MM.1S (cell line): ENCODE data around the gene PTPRR.
A peak's percentile ranks its signal among the peaks of the same experiment; 100 is the strongest.

Experiments
- DNase-seq: peaks from one replicate; pipeline ENCODE4 v3.0.0-alpha.2; 2015
- H2AFZ ChIP-seq: fragments of 300-600 bp; sonication (generic); 2 replicates; pipeline ENCODE4 v1.6.0; 2016; ENCODE audit warnings: antibody characterized with exemption, low read length
- H3F3A ChIP-seq: fragments of 300-600 bp; sonication (generic); 2 replicates; pipeline ENCODE4 v1.6.1; 2016; ENCODE audit warnings: mild to moderate bottlenecking, antibody characterized with exemption, low read length, moderate library complexity, mixed read lengths; ENCODE audit not compliant: insufficient read depth
- H3K27ac ChIP-seq: fragments of 300-600 bp; sonication (generic); 2 replicates; pipeline ENCODE4 v1.5.1; 2016; ENCODE audit warnings: mild to moderate bottlenecking, low read length
- H3K27me3 ChIP-seq: fragments of 300-600 bp; sonication (generic); replicated peaks from 2 replicates; pipeline ENCODE4 v1.6.0; 2016; ENCODE audit warnings: low read length; ENCODE audit not compliant: insufficient read depth
- H3K36me3 ChIP-seq: fragments of 300-600 bp; sonication (generic); replicated peaks from 2 replicates; pipeline ENCODE4 v1.6.1; 2016; ENCODE audit warnings: mild to moderate bottlenecking, low read length, mixed read lengths; ENCODE audit not compliant: insufficient read depth
- H3K4me1 ChIP-seq: fragments of 300-600 bp; sonication (generic); 2 replicates; pipeline ENCODE4 v1.6.1; 2016; ENCODE audit warnings: low read length, mixed read lengths
- H3K4me2 ChIP-seq: fragments of 300-600 bp; sonication (generic); 2 replicates; pipeline ENCODE4 v1.6.0; 2016; ENCODE audit warnings: low read depth, low read length
- H3K4me3 ChIP-seq: fragments of 300-600 bp; sonication (generic); 2 replicates; pipeline ENCODE4 v1.5.1; 2016; ENCODE audit warnings: low read length, mixed read lengths
- H3K79me2 ChIP-seq: fragments of 300-600 bp; sonication (generic); 2 replicates; pipeline ENCODE4 v1.6.1; 2016; ENCODE audit warnings: mixed run types, low read length, mixed read lengths
- H3K9ac ChIP-seq: fragments of 300-600 bp; sonication (generic); 2 replicates; pipeline ENCODE4 v1.6.1; 2016; ENCODE audit warnings: low read length, mixed read lengths
- H3K9me2 ChIP-seq: fragments of 300-600 bp; sonication (generic); replicated peaks from 2 replicates; pipeline ENCODE4 v1.6.1; 2016; ENCODE audit warnings: mild to moderate bottlenecking, low read length, mixed read lengths; ENCODE audit not compliant: insufficient read depth
- H3K9me3 ChIP-seq: fragments of 300-600 bp; sonication (generic); replicated peaks from 2 replicates; pipeline ENCODE4 v1.6.1; 2016; ENCODE audit warnings: mild to moderate bottlenecking, low read length, mixed read lengths; ENCODE audit not compliant: insufficient read depth
- H4K20me1 ChIP-seq: fragments of 300-600 bp; sonication (generic); 2 replicates; pipeline ENCODE4 v1.6.1; 2016; ENCODE audit warnings: mild to moderate bottlenecking, low read length, moderate library complexity, mixed read lengths; ENCODE audit not compliant: insufficient read depth
- EZH2 ChIP-seq: fragments of 300-600 bp; sonication (generic); optimal IDR thresholded peaks from 2 replicates; pipeline ENCODE3; 2017; ENCODE audit warnings: low read depth, mild to moderate bottlenecking, antibody characterized with exemption, low read length, mixed read lengths
- EZH2phosphoT487 ChIP-seq: fragments of 300-600 bp; sonication (generic); IDR thresholded peaks from 2 replicates; pipeline ENCODE4 v1.6.1; 2018; ENCODE audit warnings: antibody characterized with exemption, low read length
- TF ChIP-seq, protein P1 (sequence below): fragments of 300-600 bp; sonication (generic); IDR thresholded peaks from 2 replicates; pipeline ENCODE4 v1.5.1; 2016; ENCODE audit warnings: antibody characterized with exemption, low read length, mixed read lengths

PTPRR gene

DNA sequence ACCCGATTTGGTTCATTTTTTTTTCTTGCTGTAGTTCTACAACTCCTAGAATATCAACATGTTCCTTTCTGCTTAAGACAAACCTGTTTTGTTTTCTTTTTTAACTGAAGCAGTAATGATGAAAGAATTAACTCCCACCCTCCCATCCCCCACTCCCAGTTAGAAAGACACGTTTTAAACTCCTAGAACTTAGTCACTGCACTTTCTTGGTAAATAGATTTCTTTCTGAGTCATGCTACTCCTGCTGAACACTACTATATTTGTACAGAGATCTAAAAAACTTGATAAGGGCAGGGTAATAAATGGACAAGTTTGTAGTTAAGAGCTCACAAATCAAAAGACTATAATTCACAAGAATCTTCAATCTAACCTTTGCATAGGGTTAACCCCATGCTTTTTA, 164.4 kb downstream of the PTPRR start:
- Histone ChIP-seq H3K36me3 (no peaks in the 10 kb centered on the region), H3K9me3 (no peaks in the 10 kb centered on the region), H3K4me3 (no peak overlapping the region), H3K27me3 (no peaks in the 10 kb centered on the region), H3K4me1 (no peaks in the 10 kb centered on the region), H3K9ac (no peak overlapping the region), H3K9me2 (no peaks in the 10 kb centered on the region), H3K79me2 (no peaks in the 10 kb centered on the region), H3K4me2 (no peak overlapping the region), H3K27ac (no peak overlapping the region), H4K20me1 (no peaks in the 10 kb centered on the region), H3F3A (no peaks in the 10 kb centered on the region), H2AFZ (no peak overlapping the region)
- no peak for DNase-seq
- TF ChIP-seq, protein P1, sequence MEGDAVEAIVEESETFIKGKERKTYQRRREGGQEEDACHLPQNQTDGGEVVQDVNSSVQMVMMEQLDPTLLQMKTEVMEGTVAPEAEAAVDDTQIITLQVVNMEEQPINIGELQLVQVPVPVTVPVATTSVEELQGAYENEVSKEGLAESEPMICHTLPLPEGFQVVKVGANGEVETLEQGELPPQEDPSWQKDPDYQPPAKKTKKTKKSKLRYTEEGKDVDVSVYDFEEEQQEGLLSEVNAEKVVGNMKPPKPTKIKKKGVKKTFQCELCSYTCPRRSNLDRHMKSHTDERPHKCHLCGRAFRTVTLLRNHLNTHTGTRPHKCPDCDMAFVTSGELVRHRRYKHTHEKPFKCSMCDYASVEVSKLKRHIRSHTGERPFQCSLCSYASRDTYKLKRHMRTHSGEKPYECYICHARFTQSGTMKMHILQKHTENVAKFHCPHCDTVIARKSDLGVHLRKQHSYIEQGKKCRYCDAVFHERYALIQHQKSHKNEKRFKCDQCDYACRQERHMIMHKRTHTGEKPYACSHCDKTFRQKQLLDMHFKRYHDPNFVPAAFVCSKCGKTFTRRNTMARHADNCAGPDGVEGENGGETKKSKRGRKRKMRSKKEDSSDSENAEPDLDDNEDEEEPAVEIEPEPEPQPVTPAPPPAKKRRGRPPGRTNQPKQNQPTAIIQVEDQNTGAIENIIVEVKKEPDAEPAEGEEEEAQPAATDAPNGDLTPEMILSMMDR: no peak

DNA sequence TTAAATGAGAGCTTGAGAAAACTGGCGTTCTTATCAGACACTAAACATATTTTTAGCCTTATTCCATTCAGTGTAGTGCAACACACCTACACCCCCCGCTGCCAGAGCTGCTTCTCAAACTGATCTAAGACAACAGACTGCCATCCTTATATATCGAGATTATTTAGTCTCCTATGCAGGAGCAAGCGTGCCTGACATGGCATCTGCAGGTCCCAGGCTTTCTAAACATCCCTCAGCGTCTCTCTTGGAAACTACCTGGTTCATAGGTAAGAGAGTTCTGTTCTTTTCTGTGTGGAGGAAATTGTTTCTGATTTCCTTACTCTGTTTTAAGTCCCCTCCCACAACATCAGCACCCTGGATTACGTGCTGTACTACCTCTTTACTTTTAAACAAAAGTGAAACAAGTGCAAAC, 166.2 kb downstream of the PTPRR start:
- DNase-seq: peak; percentile 65
- no peaks in the 10 kb centered on the region for H3K27me3 ChIP-seq
- H3F3A ChIP-seq: no peaks in the 10 kb centered on the region
- no peak for TF ChIP-seq EZH2phosphoT487
- peak overlapping the region; percentile 84 for H2AFZ ChIP-seq
- H3K9me3 ChIP-seq: no peaks in the 10 kb centered on the region
- H3K9ac ChIP-seq: peak overlapping the region; percentile 9; the same call in 1 of the 2 replicates
- H3K36me3 ChIP-seq: no peaks in the 10 kb centered on the region
- H3K4me3 ChIP-seq: peak overlapping the region; percentile 55
- no peaks in the 10 kb centered on the region for H3K79me2 ChIP-seq
- no peaks in the 10 kb centered on the region for H3K9me2 ChIP-seq
- H4K20me1 ChIP-seq: no peaks in the 10 kb centered on the region
- H3K4me2 ChIP-seq: peak overlapping the region; percentile 51
- H3K27ac ChIP-seq: peak overlapping the region; percentile 5; the same call in 1 of the 2 replicates
- no peaks in the 10 kb centered on the region for H3K4me1 ChIP-seq

DNA sequence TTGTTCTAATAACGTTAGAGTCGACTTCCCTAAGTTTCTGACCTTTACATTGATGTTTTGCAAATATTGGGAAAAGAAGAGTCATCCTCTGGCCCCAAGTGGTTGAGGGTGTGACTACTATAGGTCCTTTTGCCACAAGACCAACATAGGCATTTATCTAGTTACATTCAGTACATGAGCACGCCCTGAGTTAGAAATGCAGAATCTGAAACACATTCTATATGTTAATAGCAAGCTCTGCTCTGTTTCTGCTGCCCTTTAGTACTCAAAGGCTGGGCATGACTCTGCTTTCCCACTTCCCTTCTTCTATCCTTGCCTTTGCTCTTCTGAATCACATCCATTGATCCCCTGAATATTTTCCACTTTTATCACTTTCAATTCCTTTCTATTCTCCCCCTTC, 168.2 kb downstream of the PTPRR start:
- Histone ChIP-seq H3F3A (no peaks in the 10 kb centered on the region), H3K27ac (no peak overlapping the region), H3K9me3 (no peaks in the 10 kb centered on the region), H3K4me3 (no peak overlapping the region), H3K36me3 (no peaks in the 10 kb centered on the region), H2AFZ (no peak overlapping the region), H3K4me2 (no peak overlapping the region), H3K9ac (no peak overlapping the region), H3K4me1 (no peaks in the 10 kb centered on the region), H4K20me1 (no peaks in the 10 kb centered on the region), H3K79me2 (no peaks in the 10 kb centered on the region), H3K9me2 (no peaks in the 10 kb centered on the region), H3K27me3 (no peaks in the 10 kb centered on the region)
- DNase-seq: no peak
- TF ChIP-seq EZH2phosphoT487: no peak
- TF ChIP-seq, protein P1: no peak
- no peak for TF ChIP-seq EZH2

- Histone ChIP-seq H3F3A (no peaks in the 10 kb centered on the region), H3K4me1 (no peaks in the 10 kb centered on the region)
Measured at GRCh38 chr12:70749931-70750330, 170.6 kb downstream of the PTPRR start.

More at GRCh38 chr12:70749931-70750330, 170.6 kb downstream of the PTPRR start:
- TF ChIP-seq, protein P1: no peak
- no peak for TF ChIP-seq EZH2phosphoT487
- TF ChIP-seq EZH2: no peak
- Histone ChIP-seq H3K79me2 (no peaks in the 10 kb centered on the region), H3K27me3 (no peaks in the 10 kb centered on the region), H3K27ac (no peak overlapping the region), H3K4me2 (no peak overlapping the region), H2AFZ (no peak overlapping the region), H4K20me1 (no peaks in the 10 kb centered on the region), H3K36me3 (no peaks in the 10 kb centered on the region), H3K9me2 (no peaks in the 10 kb centered on the region), H3K9ac (no peak overlapping the region), H3K9me3 (no peaks in the 10 kb centered on the region), H3K4me3 (no peak overlapping the region)
- no peak for DNase-seq
